NOMO-1 (cell line): Measurements from ENCODE around the gene TRIM13.

Experiments used
- DNase-seq, 2 experiments: peaks; one replicate each; lab custom pipeline; 2025; ENCODE audit not compliant: unreplicated experiment in 2 of 2; lab: John Stamatoyannopoulos, UW

The TRIM13 gene

GRCh38 chr13:49996161-49996915 lies 504 bp upstream of the TRIM13 start:
- peak; percentile 85 to 90 for DNase-seq

DNA sequence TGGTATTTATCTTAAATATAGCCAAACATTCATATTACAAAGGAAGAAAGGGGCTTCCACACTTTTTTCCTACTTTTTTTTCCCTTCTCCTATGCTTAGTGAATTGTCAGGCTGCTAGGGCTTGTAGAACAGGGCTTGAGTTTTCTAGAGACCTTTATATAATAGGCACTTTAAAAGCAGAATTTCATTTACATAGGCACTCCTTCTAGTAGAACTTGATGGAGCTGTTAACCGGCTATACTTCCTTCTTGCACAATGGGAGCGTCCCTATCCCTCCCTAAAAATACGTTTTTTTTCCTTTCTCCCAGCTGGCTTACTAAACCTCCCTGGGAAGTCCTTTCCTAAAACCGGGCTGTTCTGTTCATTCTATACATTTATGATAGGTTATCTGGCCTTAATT lies 1.1 kb downstream of the TRIM13 start:
- peak; percentile 7 to 20 for DNase-seq

DNA sequence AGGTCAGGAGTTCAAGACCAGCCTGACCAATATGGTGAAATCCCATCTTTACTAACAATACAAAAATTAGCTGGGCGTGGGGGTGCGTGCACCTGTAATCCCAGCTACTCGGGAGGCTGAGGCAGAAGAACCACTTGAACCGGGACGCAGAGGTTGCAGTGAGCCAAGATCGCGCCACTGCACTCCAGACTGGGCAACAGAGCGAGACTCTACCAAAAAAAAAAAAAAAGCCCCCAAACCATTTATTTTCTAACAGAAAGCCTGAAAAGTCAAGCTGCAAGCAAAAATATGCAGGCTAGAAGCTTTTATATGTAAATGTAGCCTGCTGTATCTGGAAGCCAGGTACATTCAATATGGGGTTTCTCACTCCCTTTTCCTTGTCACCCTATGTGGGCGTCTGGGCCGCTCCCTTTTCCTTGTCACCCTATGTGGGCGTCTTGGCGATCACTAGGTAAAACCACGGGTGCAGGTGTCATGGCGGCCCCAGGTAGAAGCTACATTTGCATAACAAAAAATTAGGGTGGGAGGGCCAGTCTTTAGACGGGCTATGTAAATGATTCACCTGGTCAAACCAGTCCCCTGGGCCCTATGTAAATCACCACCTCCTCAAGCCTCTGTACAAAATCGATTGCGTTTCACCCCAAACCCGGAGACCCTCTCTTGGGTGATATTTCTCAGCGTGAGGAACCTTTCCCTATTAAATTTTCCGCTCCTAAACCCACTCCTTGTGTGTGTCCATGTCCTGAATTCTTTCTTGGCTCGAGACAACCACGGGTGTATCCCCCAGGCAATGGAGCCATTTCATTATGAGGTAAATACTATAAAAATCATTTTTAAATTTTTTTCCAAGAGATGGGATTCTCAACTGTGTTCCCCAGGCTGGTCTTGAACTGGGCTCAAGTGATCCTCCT lies 2.1 kb downstream of the TRIM13 start:
- DNase-seq, result no peak

DNA sequence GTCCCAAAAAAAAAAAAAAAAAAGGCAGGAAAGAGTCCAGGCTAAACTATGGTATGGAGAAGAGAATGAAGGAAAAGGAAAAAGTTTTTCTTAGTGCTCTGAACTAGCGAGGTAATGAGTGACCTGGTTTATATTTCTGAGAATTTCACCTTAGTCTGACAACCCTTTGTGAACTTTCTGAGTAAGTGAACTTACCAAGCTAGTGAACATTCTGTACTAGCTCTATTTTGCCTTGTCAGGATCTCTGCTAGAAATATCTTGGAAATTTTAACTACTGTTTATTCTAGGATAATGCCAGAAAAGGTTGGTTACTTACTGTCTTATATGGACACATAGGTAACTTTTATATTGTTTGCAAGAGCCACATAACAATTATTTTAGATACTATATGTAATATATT lies 4.4 kb downstream of the TRIM13 start:
- no peak for DNase-seq

- no peak for DNase-seq
Observed at GRCh38 chr13:50006426-50007135, 9.7 kb downstream of the TRIM13 start.

DNA sequence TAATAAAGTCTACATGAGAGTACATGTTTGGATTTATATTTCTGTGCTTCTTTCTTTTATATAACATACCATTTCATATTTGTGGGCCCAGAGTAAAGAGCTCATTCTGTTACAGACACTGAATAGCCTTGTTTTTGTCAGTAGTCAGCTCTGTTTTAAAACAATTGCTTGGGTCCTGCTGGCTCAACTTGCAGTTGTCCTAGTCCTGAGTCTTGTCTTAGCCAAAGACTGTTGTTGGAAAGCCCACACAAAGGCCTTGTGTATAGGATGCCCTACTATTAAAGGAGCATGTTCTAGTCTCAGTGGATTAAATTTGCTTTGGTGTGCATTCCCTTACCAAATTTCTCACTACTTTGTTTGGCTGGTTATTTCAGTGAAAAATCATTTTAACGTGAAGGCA lies 14.6 kb downstream of the TRIM13 start:
- no peak for DNase-seq

DNA sequence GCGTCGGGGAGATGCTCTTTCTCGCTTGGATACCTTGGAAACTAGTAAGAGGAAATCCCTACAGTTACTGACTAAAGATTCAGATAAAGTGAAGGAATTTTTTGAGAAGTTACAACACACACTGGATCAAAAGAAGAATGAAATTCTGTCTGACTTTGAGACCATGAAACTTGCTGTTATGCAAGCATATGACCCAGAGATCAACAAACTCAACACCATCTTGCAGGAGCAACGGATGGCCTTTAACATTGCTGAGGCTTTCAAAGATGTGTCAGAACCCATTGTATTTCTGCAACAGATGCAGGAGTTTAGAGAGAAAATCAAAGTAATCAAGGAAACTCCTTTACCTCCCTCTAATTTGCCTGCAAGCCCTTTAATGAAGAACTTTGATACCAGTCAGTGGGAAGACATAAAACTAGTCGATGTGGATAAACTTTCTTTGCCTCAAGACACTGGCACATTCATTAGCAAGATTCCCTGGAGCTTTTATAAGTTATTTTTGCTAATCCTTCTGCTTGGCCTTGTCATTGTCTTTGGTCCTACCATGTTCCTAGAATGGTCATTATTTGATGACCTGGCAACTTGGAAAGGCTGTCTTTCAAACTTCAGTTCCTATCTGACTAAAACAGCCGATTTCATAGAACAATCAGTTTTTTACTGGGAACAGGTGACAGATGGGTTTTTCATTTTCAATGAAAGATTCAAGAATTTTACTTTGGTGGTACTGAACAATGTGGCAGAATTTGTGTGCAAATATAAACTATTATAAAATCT lies 15.7 kb downstream of the TRIM13 start:
- DNase-seq, result no peak

DNA sequence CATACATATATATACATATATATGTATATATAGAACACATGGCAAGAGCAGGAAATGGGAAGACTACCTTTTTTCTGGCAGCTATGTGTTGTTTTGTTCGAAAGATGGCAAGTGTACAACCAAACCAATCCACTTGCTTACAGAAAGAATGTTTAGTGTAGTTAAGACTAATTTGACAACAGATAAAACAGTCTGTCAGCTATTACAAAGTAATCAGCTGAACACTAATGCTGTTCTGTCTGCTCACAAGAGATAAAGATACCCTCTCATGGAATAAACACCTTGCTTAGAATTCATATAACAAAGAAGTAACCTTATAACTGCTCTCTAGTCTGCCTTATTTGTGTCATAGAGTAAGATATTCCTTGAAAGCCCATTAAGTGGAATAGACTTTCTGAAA lies 17.5 kb downstream of the TRIM13 start:
- DNase-seq, result no peak

GRCh38 chr13:50015258-50015657 lies 18.4 kb downstream of the TRIM13 start, which contains the start of gene KCNRG:
Gene KCNRG, plus strand, starts transcription at chr13:50015444. Its CDS starts 50 bp downstream, at chr13:50015494.
- no peak for DNase-seq

DNA sequence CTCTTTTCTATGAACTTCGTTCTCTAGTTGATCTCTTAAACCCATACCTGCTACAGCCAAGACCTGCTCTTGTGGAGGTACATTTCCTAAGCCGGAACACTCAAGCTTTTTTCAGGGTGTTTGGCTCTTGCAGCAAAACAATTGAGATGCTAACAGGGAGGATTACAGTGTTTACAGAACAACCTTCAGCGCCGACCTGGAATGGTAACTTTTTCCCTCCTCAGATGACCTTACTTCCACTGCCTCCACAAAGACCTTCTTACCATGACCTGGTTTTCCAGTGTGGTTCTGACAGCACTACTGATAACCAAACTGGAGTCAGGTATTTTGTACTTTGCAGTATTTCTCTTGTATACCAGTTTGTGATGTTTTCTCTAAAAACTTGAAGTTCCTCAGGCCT lies 18.9 kb downstream of the TRIM13 start:
- no peak for DNase-seq

DNA sequence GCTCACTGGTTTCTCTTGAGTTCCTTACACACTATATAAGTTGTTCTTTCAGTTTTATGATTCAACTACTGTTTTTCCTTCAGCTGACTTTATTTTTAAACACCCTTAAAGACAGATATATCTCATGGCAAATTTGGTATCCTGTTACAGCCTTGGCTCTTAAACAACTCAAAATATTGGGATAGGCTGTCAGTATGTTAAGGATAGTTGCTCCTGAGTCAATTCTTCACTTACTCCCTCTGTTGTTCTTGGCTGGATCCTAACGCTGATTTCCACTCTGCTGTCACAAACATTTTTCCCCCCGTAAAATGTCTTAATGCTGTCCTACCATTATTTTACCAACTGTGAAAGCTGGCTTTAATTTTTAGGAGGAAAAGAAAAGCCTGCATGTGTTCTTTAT lies 19.6 kb downstream of the TRIM13 start:
- no peak for DNase-seq

GRCh38 chr13:50017819-50018218 lies 21.0 kb downstream of the TRIM13 start:
- no peak for DNase-seq

- no peak for DNase-seq
Observed at GRCh38 chr13:50025436-50025835, 28.6 kb downstream of the TRIM13 start.

- DNase-seq, result no peak
Observed at GRCh38 chr13:50026788-50027473, 30.1 kb downstream of the TRIM13 start.

DNA sequence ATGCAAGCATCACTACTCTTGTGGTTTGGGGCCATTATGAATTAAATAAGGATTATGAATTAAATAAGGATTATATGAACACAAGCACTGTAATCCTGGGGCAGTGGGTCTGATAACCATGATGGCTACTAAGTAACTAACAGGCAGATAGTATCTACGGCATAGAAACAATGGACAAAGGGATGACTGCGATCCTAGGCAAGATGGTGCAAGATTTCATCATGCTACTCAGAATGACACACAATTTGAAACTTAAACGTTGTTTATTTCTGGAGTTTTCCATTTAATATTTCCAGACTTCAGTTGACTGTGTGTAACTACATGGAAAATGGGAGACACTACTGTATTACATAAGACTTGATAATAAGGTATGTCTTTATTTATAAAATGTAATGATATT lies 33.5 kb downstream of the TRIM13 start:
- no peak for DNase-seq

DNA sequence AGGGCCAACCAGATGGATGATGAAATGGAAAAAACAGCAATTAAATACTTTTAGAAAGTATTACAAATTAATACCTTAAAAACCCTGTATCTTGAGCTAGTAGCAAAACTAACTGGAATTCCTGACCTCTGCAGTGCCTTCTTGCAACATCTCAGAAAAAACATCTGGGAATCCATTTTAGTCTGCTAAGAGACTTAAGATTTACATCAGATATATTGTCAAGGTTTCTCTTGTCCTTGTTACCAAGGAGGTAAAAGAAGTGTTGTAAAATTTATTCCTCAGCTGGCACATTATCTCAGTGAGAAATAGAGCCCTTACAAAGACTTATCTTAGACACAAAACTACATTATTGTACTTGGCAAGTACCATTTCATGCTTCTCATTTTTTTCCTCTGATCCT lies 36.9 kb downstream of the TRIM13 start:
- DNase-seq, result no peak

- DNase-seq, result no peak
Observed at GRCh38 chr13:50037788-50038187, 40.9 kb downstream of the TRIM13 start.

GRCh38 chr13:50038266-50038665 lies 41.4 kb downstream of the TRIM13 start:
- no peak for DNase-seq

DNA sequence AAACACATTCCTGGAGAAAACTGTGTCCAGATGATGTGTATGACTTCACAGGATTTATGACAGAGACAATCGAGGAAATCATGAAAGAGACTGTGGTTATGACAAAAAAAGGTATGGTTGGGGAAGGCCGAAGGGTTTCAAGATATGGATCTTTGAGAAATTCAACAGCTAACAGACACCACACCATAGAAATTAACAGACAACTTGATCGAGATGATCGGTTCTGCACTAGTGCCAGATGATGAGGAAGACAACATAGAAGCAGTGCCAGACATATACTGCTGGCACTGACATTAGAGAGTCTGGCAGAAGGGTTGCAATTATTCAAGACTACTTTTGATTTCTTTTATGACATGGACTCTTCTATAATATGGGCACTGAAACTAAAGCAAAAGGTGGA lies 55.6 kb downstream of the TRIM13 start:
- DNase-seq, result no peak

DNA sequence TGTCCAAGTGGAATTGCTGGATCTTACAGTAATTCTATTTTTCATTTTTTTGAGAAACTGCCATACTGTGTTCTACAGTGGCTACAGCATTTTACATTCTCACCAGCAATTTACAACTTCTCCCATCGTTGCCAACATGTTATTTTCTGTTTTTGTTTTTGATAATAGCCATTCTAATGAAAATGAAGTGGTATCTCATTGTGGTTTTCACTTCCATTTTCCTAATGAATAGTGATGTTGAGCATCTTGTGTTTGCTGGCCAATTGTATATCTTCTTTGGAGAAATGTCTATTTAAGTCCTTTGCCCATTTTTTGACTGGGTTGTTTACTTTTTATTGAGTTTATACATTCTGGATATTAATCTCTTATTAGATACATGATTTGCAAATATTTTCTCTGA lies 57.0 kb downstream of the TRIM13 start:
- DNase-seq, result no peak
